Measurements from ENCODE around the gene LRP11.
"Not testable (repeated sequence)": the region's sequence is repeated elsewhere in the genome, so short reads cannot be mapped to it uniquely, and the experiment has no call there.

DNA sequence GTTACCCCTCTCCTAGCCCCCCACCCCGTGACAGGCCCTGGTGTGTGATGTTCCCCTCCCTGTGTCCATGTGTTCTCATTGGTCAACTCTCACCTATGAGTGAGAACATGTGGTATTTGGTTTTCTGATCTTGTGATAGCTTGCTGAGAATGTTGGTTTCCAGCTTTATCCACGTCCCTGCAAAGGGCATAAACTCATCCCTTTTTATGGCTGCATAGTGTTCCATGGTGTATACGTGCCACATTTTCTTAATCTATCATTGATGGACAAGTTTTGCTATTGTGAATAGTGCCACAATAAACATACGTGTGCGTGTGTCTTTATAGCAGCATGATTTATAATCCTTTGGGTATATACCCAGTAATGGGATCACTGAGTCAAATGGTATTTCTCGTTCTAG lies 27.7 kb upstream of the LRP11 start:
- not testable (repeated sequence) for TF ChIP-seq CTCF (IDR thresholded peaks at IDR 0.05; ENCODE audit: low read length); EZH2 (optimal IDR thresholded peaks at IDR 0.05; ENCODE audit: low read depth, low read length); EZH2phosphoT487 (IDR thresholded peaks at IDR 0.05; ENCODE audit: low read length)

All from MM.1S (cell line).